Bronchial epithelial cell (primary cell): Measurements from ENCODE around the gene GRK4. TPM values are rescaled to one million over a fixed set of nuclear protein-coding genes. Genes with fewer than 3 reads are reported as not detected.
"Not testable (repeated sequence)": the region's sequence is repeated elsewhere in the genome, so short reads cannot be mapped to it uniquely, and the experiment has no call there.

Experiments used
- DNase-seq: peaks from one replicate; pipeline ENCODE4 v3.0.0-alpha.2; 2010; ENCODE audit warnings: low read depth
- FAIRE-seq: peaks from 2 replicates; lab custom pipeline; 2011; peaks lifted over from hg19 to GRCh38; lab: Jason Lieb, UNC
- H3K27me3 ChIP-seq: 2 replicates; pipeline ENCODE4 v1.5.1; 2011; ENCODE audit warnings: low read length; ENCODE audit not compliant: control insufficient read depth, insufficient read depth
- H3K36me3 ChIP-seq: 2 replicates; pipeline ENCODE4 v1.5.1; 2011; ENCODE audit warnings: low read length; ENCODE audit not compliant: control insufficient read depth, insufficient read depth
- H3K4me3 ChIP-seq: 2 replicates; pipeline ENCODE4 v1.5.1; 2011; ENCODE audit warnings: mild to moderate bottlenecking, low read depth, low read length, control low read depth
- total RNA-seq: library from RNA; depleted of rRNA; stranded (reverse); fragments of >200 nt; gene quantifications from 2 replicates; pipeline ENCODE4 v1.2.1, GENCODE V29; 2014
- TF ChIP-seq, protein P1 (sequence below): IDR thresholded peaks from 2 replicates; pipeline ENCODE4 v1.5.1; 2011; ENCODE audit warnings: mild to moderate bottlenecking, moderate library complexity, low read length, control low read depth, inconsistent platforms; ENCODE audit not compliant: insufficient read depth, severe bottlenecking

The GRK4 gene
- total RNA-seq, 1 donor from 2014 or later, result 3.7 TPM

DNA sequence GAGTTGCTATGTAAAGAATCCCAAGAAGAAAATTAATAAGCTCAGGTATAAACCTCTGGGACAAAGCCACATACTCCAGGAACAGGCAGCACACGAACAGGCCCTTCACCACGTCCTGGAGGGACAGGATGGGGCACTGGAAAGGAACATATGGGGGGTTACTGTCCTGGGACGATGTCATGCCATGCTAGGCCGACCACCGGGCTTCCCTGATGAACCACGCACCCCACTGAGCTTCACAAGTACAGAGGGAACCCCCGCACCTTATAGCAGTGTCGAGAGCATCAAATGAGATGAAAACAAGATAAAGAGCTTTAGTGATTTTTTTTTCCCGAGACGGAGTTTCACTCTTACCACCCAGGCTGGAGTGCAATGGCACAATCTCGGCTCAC lies 19.3 kb upstream of the GRK4 start:
- DNase-seq (no peak), FAIRE-seq (no peak)
- Histone ChIP-seq H3K36me3 (peaks cover 61% of the 10 kb centered on the region), H3K4me3 (no peak overlapping the region), H3K27me3 (no peaks in the 10 kb centered on the region)
- TF ChIP-seq, protein P1, sequence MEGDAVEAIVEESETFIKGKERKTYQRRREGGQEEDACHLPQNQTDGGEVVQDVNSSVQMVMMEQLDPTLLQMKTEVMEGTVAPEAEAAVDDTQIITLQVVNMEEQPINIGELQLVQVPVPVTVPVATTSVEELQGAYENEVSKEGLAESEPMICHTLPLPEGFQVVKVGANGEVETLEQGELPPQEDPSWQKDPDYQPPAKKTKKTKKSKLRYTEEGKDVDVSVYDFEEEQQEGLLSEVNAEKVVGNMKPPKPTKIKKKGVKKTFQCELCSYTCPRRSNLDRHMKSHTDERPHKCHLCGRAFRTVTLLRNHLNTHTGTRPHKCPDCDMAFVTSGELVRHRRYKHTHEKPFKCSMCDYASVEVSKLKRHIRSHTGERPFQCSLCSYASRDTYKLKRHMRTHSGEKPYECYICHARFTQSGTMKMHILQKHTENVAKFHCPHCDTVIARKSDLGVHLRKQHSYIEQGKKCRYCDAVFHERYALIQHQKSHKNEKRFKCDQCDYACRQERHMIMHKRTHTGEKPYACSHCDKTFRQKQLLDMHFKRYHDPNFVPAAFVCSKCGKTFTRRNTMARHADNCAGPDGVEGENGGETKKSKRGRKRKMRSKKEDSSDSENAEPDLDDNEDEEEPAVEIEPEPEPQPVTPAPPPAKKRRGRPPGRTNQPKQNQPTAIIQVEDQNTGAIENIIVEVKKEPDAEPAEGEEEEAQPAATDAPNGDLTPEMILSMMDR, result no peak

DNA sequence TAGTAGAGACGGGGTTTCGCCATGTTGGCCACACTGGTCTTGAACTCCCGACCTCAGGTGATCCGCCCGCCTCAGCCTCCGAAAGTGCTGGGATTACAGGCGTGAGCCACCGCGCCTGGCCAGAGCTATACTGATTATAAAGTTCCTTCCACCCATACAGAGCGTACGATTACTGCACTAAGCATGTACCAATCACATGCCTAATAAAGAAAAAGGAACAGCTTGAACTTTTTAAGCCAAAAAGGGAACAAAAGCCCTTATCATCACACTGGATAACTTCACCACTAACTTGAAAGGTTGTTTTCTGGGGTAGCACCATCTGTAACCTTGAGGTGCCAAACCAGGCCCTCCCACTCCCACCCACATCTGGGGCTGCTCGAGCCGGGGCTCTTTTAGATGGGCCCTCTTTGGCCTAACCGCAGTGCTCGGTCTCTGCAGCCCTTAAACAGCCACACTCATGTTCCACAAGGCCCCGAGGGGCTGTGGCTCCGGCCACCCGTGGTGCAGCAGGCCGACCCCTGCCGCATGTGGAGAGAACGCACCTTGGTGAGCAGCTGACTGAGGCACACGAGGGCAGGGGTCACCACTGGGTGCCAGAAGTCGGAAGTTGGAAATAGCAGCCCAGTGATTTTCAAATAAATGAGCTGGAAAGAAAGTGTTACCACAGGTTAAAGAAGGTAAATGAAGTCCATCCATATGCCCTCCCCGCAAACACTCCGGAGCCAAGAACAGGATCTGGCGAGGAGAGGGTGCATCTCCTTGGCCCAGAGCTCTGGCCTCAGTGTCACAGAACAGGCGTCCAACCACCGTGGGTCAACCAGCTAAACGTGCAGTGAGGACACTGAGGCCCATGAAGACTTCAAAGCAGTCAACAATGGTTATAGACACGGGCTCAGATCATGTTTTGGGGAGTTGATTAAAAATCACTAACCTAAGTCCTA lies 18.5 kb upstream of the GRK4 start:
- no peak overlapping the region for H3K4me3 ChIP-seq
- peaks cover 59% of the 10 kb centered on the region for H3K36me3 ChIP-seq
- no peak for DNase-seq
- no peak for FAIRE-seq
- H3K27me3 ChIP-seq, result no peaks in the 10 kb centered on the region
- TF ChIP-seq, protein P1, result no peak

DNA sequence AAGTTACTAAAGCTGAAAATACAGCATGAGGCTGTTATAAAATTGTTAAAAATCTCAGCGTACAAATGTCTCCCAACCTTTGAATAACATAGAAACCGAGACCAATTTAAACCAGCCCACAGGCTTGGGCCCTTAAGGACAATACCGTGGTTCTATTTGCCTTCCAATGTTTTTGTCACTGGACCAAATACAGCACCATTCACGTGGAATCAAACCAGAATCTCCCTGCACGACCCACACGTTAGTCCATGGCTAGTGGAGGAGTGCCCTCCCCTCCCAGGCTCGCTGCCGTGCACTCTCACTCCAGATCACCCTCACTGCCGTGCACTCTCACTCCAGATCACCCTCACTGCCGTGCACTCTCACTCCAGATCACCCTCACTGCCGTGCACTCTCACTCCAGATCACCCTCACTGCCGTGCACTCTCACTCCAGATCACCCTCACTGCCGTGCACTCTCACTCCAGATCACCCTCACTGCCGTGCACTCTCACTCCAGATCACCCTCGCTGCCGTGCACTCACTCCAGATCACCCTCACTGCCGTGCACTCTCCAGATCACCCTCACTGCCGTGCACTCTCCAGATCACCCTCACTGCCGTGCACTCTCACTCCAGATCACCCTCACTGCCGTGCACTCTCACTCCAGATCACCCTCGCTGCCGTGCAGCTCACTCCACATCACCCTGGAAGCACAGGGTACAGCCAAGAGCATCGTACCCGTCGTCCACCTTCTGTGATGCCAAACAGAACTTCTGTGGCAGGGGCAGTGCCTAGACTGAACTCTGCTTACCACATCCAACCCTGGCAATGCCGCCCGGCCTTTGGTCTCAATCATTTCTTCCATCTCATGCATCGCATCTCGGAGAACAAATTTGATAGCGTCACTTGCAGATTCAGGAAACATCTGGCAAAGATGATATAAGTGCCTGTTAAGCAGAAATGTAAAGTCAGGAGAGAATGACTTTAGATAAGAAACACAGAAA lies 17.5 kb upstream of the GRK4 start:
- H3K4me3 ChIP-seq, DNase-seq, FAIRE-seq, H3K27me3 ChIP-seq: not testable (repeated sequence)
- peaks cover 56% of the 10 kb centered on the region for H3K36me3 ChIP-seq

DNA sequence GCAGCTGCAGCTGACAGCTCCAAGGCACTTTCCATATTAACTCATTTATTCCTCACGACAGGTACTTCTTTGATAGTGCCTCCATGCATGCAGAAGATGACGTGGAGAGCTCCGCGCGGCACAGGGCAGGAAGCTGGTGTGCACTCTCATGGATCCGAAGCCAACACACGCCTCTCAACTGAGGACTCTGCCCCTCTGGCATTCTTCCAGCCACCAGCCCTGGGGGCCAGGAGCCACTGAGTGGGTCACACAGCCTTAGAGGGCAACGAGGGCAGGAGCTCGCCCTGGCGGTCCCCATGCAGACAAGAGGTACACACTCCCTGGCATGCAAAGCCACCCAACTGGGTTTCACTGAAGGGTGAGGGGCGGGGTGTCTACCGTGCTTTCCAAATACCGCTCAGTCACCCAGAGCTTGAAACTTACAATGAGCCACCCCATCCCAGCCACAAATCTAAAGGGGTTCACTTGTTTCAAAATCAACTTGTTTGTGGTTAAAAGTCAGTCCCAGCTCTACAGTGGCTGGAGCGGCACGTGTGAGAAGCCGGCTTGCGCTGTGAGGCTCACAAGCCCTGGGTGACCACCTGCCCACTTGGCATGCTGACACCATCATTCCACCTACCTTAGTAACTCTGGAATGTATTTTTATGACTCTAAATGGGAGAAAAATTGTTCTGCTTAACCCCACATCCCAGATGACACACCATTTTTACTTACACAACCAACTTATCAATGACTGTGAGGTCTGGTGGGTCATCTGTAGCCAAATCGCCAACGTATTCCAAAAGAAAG lies 16.4 kb upstream of the GRK4 start:
- TF ChIP-seq, protein P1, result no peak
- peaks cover 55% of the 10 kb centered on the region for H3K36me3 ChIP-seq
- peak; percentile 62 for FAIRE-seq
- no peak for DNase-seq
- no peaks in the 10 kb centered on the region for H3K27me3 ChIP-seq
- H3K4me3 ChIP-seq, result no peak overlapping the region

DNA sequence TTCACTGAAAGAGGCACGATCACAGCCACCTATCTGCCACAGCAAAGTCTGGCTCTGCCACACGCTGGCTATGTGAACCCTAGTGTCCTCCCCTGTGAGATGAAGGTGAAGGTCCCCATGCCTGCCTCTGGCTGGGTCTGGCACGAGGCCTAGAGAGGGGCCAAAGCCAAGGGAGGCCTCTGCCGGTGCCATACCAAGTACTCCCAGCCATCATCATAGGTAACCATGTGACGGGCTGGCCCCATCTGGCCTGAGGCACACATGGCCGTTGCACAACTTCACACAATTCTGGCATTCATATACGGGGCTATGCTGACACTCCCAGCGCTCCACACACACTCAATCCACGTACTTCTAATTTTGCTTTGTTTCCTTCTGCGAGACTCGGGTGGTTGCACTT lies 15.4 kb upstream of the GRK4 start:
- Histone ChIP-seq H3K36me3 (peaks cover 53% of the 10 kb centered on the region), H3K4me3 (no peak overlapping the region), H3K27me3 (no peaks in the 10 kb centered on the region)
- TF ChIP-seq, protein P1, result no peak
- DNase-seq (no peak), FAIRE-seq (peak; percentile 60)
